Activated T-helper 2 cell treated with anti-CD3 and anti-CD28 coated beads, Interferon-gamma antibody, Interleukin-2, Interleukin-4, amounts not matched to agents 10 μg/mL and 5 μg/mL and 100 μg/mL, durations not matched to agents 14 hours and 24 hours and 36 hours (primary cell): Measurements from ENCODE around the gene MAGEA11. TPM values are rescaled to one million over a fixed set of nuclear protein-coding genes. Genes with fewer than 3 reads are reported as not detected.
"Not testable (repeated sequence)": the region's sequence is repeated elsewhere in the genome, so short reads cannot be mapped to it uniquely, and the experiment has no call there.

ENCODE experiments used
- DNase-seq: peaks from one replicate; pipeline ENCODE4 v3.0.0; 2021; ENCODE audit warnings: low spot score
- H3K27ac Mint-ChIP-seq: one replicate; pipeline ENCODE4 v1.8.0; 2021; ENCODE audit warnings: mixed read lengths
- H3K27me3 Mint-ChIP-seq: one replicate; pipeline ENCODE4 v1.8.0; 2021; ENCODE audit warnings: low read depth, mixed read lengths
- H3K36me3 Mint-ChIP-seq: one replicate; pipeline ENCODE4 v1.8.0; 2021; ENCODE audit warnings: low read depth, mixed read lengths
- H3K4me1 Mint-ChIP-seq: one replicate; pipeline ENCODE4 v1.8.0; 2021; ENCODE audit warnings: low read depth, mixed read lengths
- H3K4me3 Mint-ChIP-seq: one replicate; pipeline ENCODE4 v1.8.0; 2021; ENCODE audit warnings: low read depth, mild to moderate bottlenecking, moderate library complexity, mixed read lengths
- H3K9me3 Mint-ChIP-seq: one replicate; pipeline ENCODE4 v1.8.0; 2021; ENCODE audit warnings: mixed read lengths
- intact Hi-C: fragments of 100-400 bp; cut with micrococcal nuclease; formaldehyde crosslinking; loops from one replicate; pipeline ENCODE4 v1.15.1; 2023
- total RNA-seq: library from RNA; stranded (reverse); gene quantifications from 2 replicates; pipeline ENCODE4 v1.2.3, GENCODE V29; 2022

Gene MAGEA11
- total RNA-seq, 1 donor from 2014 or later: not detected

GRCh38 chrX:149699761-149700160, 12.1 kb upstream of the MAGEA11 start:
- H3K27ac Mint-ChIP-seq: no peak overlapping the region
- DNase-seq: no peak
- no peak overlapping the region for H3K4me3 Mint-ChIP-seq
- no peaks in the 10 kb centered on the region for H3K4me1 Mint-ChIP-seq
- H3K9me3 Mint-ChIP-seq: no peaks in the 10 kb centered on the region
- H3K27me3 Mint-ChIP-seq: no peaks in the 10 kb centered on the region
- intact Hi-C loops: no loop called here
- no peaks in the 10 kb centered on the region for H3K36me3 Mint-ChIP-seq

GRCh38 chrX:149704664-149705063, 7.2 kb upstream of the MAGEA11 start:
- intact Hi-C loops: no loop called here
- H3K27ac Mint-ChIP-seq: no peak overlapping the region
- no peaks in the 10 kb centered on the region for H3K27me3 Mint-ChIP-seq
- no peak for DNase-seq
- H3K9me3 Mint-ChIP-seq: no peaks in the 10 kb centered on the region
- H3K4me1 Mint-ChIP-seq: no peaks in the 10 kb centered on the region
- no peak overlapping the region for H3K4me3 Mint-ChIP-seq
- H3K36me3 Mint-ChIP-seq: no peaks in the 10 kb centered on the region

GRCh38 chrX:149707147-149707901, 4.5 kb upstream of the MAGEA11 start:
- Mint-ChIP-seq H3K27me3 (no peaks in the 10 kb centered on the region), H3K4me3 (no peak overlapping the region), H3K4me1 (no peaks in the 10 kb centered on the region), H3K9me3 (no peaks in the 10 kb centered on the region), H3K36me3 (no peaks in the 10 kb centered on the region), H3K27ac (no peak overlapping the region)
- intact Hi-C loops: no loop called here
- DNase-seq: no peak

GRCh38 chrX:149712831-149713230, 971 bp downstream of the MAGEA11 start:
- intact Hi-C loops: no loop called here
- H3K4me3 Mint-ChIP-seq: no peak overlapping the region
- DNase-seq: no peak
- H3K9me3 Mint-ChIP-seq: no peaks in the 10 kb centered on the region
- H3K36me3 Mint-ChIP-seq: no peaks in the 10 kb centered on the region
- no peak overlapping the region for H3K27ac Mint-ChIP-seq
- H3K4me1 Mint-ChIP-seq: no peaks in the 10 kb centered on the region
- no peaks in the 10 kb centered on the region for H3K27me3 Mint-ChIP-seq

GRCh38 chrX:149713279-149714050, 1.6 kb downstream of the MAGEA11 start:
- Mint-ChIP-seq H3K27me3 (no peaks in the 10 kb centered on the region), H3K4me3 (no peak overlapping the region), H3K4me1 (no peaks in the 10 kb centered on the region), H3K9me3 (no peaks in the 10 kb centered on the region), H3K27ac (no peak overlapping the region), H3K36me3 (no peaks in the 10 kb centered on the region)
- no peak for DNase-seq
- intact Hi-C loops: no loop called here

GRCh38 chrX:149715468-149715867, 3.6 kb downstream of the MAGEA11 start:
- H3K27me3 Mint-ChIP-seq: no peaks in the 10 kb centered on the region
- H3K4me3 Mint-ChIP-seq: no peak overlapping the region
- intact Hi-C loops: no loop called here
- H3K36me3 Mint-ChIP-seq: no peaks in the 10 kb centered on the region
- DNase-seq: no peak
- no peaks in the 10 kb centered on the region for H3K9me3 Mint-ChIP-seq
- no peak overlapping the region for H3K27ac Mint-ChIP-seq
- no peaks in the 10 kb centered on the region for H3K4me1 Mint-ChIP-seq

GRCh38 chrX:149716632-149717031, 4.8 kb downstream of the MAGEA11 start:
- H3K27ac Mint-ChIP-seq: no peak overlapping the region
- H3K27me3 Mint-ChIP-seq: no peaks in the 10 kb centered on the region
- H3K36me3 Mint-ChIP-seq: no peaks in the 10 kb centered on the region
- intact Hi-C loops: no loop called here
- H3K9me3 Mint-ChIP-seq: no peaks in the 10 kb centered on the region
- H3K4me1 Mint-ChIP-seq: no peaks in the 10 kb centered on the region
- DNase-seq: no peak
- H3K4me3 Mint-ChIP-seq: no peak overlapping the region

GRCh38 chrX:149717803-149718202, 5.9 kb downstream of the MAGEA11 start:
- H3K4me3 Mint-ChIP-seq: no peak overlapping the region
- H3K27me3 Mint-ChIP-seq: no peaks in the 10 kb centered on the region
- no peak for DNase-seq
- no peak overlapping the region for H3K27ac Mint-ChIP-seq
- H3K9me3 Mint-ChIP-seq: no peaks in the 10 kb centered on the region
- no peaks in the 10 kb centered on the region for H3K4me1 Mint-ChIP-seq
- intact Hi-C loops: no loop called here
- H3K36me3 Mint-ChIP-seq: no peaks in the 10 kb centered on the region

- no peak for DNase-seq
- no peaks in the 10 kb centered on the region for H3K9me3 Mint-ChIP-seq
- no peak overlapping the region for H3K4me3 Mint-ChIP-seq
- no peak overlapping the region for H3K27ac Mint-ChIP-seq
- no peaks in the 10 kb centered on the region for H3K27me3 Mint-ChIP-seq
- intact Hi-C loops: no loop called here
- no peaks in the 10 kb centered on the region for H3K4me1 Mint-ChIP-seq
- no peaks in the 10 kb centered on the region for H3K36me3 Mint-ChIP-seq
Measured at GRCh38 chrX:149718757-149719156, 6.9 kb downstream of the MAGEA11 start.

GRCh38 chrX:149720021-149720689, 8.3 kb downstream of the MAGEA11 start:
- H3K9me3 Mint-ChIP-seq: no peaks in the 10 kb centered on the region
- intact Hi-C loops: no loop called here
- H3K27ac Mint-ChIP-seq: no peak overlapping the region
- no peaks in the 10 kb centered on the region for H3K27me3 Mint-ChIP-seq
- no peak overlapping the region for H3K4me3 Mint-ChIP-seq
- H3K36me3 Mint-ChIP-seq: no peaks in the 10 kb centered on the region
- H3K4me1 Mint-ChIP-seq: no peaks in the 10 kb centered on the region
- DNase-seq: no peak

GRCh38 chrX:149721241-149721640, 9.4 kb downstream of the MAGEA11 start:
- H3K36me3 Mint-ChIP-seq, DNase-seq, H3K4me3 Mint-ChIP-seq, H3K9me3 Mint-ChIP-seq, intact Hi-C loops, H3K27ac Mint-ChIP-seq, H3K4me1 Mint-ChIP-seq, H3K27me3 Mint-ChIP-seq: not testable (repeated sequence)

GRCh38 chrX:149721778-149722177, 9.9 kb downstream of the MAGEA11 start:
- Mint-ChIP-seq H3K9me3 (no peaks in the 10 kb centered on the region), H3K27ac (no peak overlapping the region), H3K27me3 (no peaks in the 10 kb centered on the region), H3K36me3 (no peaks in the 10 kb centered on the region), H3K4me3 (no peak overlapping the region), H3K4me1 (no peaks in the 10 kb centered on the region)
- intact Hi-C loops: no loop called here
- DNase-seq: no peak

GRCh38 chrX:149723583-149724118, 11.8 kb downstream of the MAGEA11 start:
- H3K36me3 Mint-ChIP-seq, H3K4me1 Mint-ChIP-seq, DNase-seq, H3K27me3 Mint-ChIP-seq, H3K27ac Mint-ChIP-seq, H3K9me3 Mint-ChIP-seq, intact Hi-C loops, H3K4me3 Mint-ChIP-seq: not testable (repeated sequence)
